ENCODE measurements around the gene DPY30.

DNA sequence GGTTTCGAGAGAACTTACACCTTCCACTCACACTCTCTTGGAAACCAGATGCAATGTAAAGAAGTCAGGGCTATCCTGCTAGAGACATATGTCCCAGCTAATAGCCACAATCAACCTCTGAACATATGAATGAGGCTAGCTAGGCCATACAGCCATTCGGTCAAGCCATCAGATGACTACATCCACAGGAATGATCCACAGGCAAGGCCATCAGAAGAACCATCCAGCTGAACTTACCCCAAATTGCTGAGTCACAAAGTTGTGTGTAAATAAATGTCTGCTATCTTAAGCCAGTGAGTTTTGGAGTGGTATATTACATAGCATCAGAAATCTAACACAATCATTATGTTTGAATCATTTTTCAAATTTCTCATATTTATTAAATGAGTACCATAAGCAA is 18.5 kb upstream of the DPY30 start:
- TF ChIP-seq POLR2A (IDR thresholded peaks at IDR 0.05), result no peak
- TF ChIP-seq, protein P1, sequence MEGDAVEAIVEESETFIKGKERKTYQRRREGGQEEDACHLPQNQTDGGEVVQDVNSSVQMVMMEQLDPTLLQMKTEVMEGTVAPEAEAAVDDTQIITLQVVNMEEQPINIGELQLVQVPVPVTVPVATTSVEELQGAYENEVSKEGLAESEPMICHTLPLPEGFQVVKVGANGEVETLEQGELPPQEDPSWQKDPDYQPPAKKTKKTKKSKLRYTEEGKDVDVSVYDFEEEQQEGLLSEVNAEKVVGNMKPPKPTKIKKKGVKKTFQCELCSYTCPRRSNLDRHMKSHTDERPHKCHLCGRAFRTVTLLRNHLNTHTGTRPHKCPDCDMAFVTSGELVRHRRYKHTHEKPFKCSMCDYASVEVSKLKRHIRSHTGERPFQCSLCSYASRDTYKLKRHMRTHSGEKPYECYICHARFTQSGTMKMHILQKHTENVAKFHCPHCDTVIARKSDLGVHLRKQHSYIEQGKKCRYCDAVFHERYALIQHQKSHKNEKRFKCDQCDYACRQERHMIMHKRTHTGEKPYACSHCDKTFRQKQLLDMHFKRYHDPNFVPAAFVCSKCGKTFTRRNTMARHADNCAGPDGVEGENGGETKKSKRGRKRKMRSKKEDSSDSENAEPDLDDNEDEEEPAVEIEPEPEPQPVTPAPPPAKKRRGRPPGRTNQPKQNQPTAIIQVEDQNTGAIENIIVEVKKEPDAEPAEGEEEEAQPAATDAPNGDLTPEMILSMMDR (IDR thresholded peaks at IDR 0.05), result no peak
- no peak for TF ChIP-seq POLR2AphosphoS5 (IDR thresholded peaks at IDR 0.05)
- no peak for TF ChIP-seq EP300 (IDR thresholded peaks at IDR 0.05)
